Lower lobe of right lung (tissue), 2 donors: Measurements from ENCODE around the gene MUC5AC. TPM values are rescaled to one million over a fixed set of nuclear protein-coding genes. Genes with fewer than 3 reads are reported as not detected.

Source experiments
- ATAC-seq, 2 donors: fragments of 200-7000 bp; cut with Tn5 transposase; one replicate each; pipeline ENCODE4 v1.9.1; 2020 to 2022; ENCODE audit warnings: mild to moderate bottlenecking in 2 of 2, moderate library complexity in 2 of 2
- DNase-seq: peaks from one replicate; pipeline ENCODE4 v3.0.0-alpha.2; 2020
- H3K27ac ChIP-seq: fragments of 200-600 bp; one replicate; pipeline ENCODE4 v1.8.0; 2022
- H3K27me3 ChIP-seq: fragments of 200-600 bp; one replicate; pipeline ENCODE4 v1.8.0; 2022; ENCODE audit warnings: low read depth
- H3K36me3 ChIP-seq: fragments of 200-600 bp; one replicate; pipeline ENCODE4 v1.8.0; 2022; ENCODE audit warnings: mild to moderate bottlenecking
- H3K4me1 ChIP-seq: fragments of 200-600 bp; one replicate; pipeline ENCODE4 v1.8.0; 2022
- H3K4me3 ChIP-seq: fragments of 200-600 bp; one replicate; pipeline ENCODE4 v1.8.0; 2022; ENCODE audit warnings: mild to moderate bottlenecking
- H3K9me3 ChIP-seq: fragments of 200-600 bp; one replicate; pipeline ENCODE4 v1.8.0; 2022
- CTCF ChIP-seq: fragments of 200-600 bp; IDR thresholded peaks from one replicate; pipeline ENCODE4 v1.8.0; 2022; ENCODE audit warnings: antibody characterized with exemption, mild to moderate bottlenecking
- intact Hi-C: fragments of 100-400 bp; cut with DNase I; formaldehyde crosslinking; loops from one replicate; pipeline ENCODE4 v1.11.0; 2022
- total RNA-seq: library from RNA; stranded (reverse); fragmentation: NEBNext Ultra II Directional; extraction: Animal tissue kit (Norgen Biotek cat#: 25700); gene quantifications from one replicate; pipeline ENCODE4 v1.2.1, GENCODE V29; 2021
- donor health status: DM: no; HTN: yes; CAD: no; lungs with severe emphysema.

MUC5AC gene
- total RNA-seq, 1 donor from 2014 or later: 0.35 TPM

- no peaks in the 10 kb centered on the region for H3K9me3 ChIP-seq
- peak; percentile 44 for DNase-seq
- intact Hi-C loops: no loop called here
- no peak for ATAC-seq
- peaks cover 38% of the 10 kb centered on the region for H3K27me3 ChIP-seq
- no peak overlapping the region for H3K4me3 ChIP-seq
- no peak overlapping the region for H3K27ac ChIP-seq
- TF ChIP-seq CTCF: no peak
- no peaks in the 10 kb centered on the region for H3K36me3 ChIP-seq
- no peaks in the 10 kb centered on the region for H3K4me1 ChIP-seq
Observed at GRCh38 chr11:1194231-1194976, 36.7 kb downstream of the MUC5AC start.

GRCh38 chr11:1194977-1195681 lies 37.4 kb downstream of the MUC5AC start:
- peak; percentile 28 for DNase-seq
- H3K4me1 ChIP-seq: no peaks in the 10 kb centered on the region
- no peak for TF ChIP-seq CTCF
- no peaks in the 10 kb centered on the region for H3K36me3 ChIP-seq
- intact Hi-C loops: no loop called here
- H3K27ac ChIP-seq: no peak overlapping the region
- H3K27me3 ChIP-seq: peaks cover 45% of the 10 kb centered on the region
- H3K9me3 ChIP-seq: no peaks in the 10 kb centered on the region
- H3K4me3 ChIP-seq: no peak overlapping the region
- ATAC-seq: no peak

- DNase-seq (peak; percentile 41), ATAC-seq (no peak)
- Histone ChIP-seq H3K27me3 (peaks cover 47% of the 10 kb centered on the region), H3K27ac (no peak overlapping the region), H3K4me3 (no peak overlapping the region), H3K36me3 (no peaks in the 10 kb centered on the region), H3K4me1 (no peaks in the 10 kb centered on the region), H3K9me3 (no peaks in the 10 kb centered on the region)
- intact Hi-C loops: no loop called here
- no peak for TF ChIP-seq CTCF
Observed at GRCh38 chr11:1195682-1196515, 38.1 kb downstream of the MUC5AC start.

- intact Hi-C loops: no loop called here
Observed at GRCh38 chr11:1196516-1197391, 39.0 kb downstream of the MUC5AC start.

More at GRCh38 chr11:1196516-1197391, 39.0 kb downstream of the MUC5AC start:
- no peaks in the 10 kb centered on the region for H3K9me3 ChIP-seq
- no peaks in the 10 kb centered on the region for H3K4me1 ChIP-seq
- no peak overlapping the region for H3K4me3 ChIP-seq
- peak; percentile 36 for DNase-seq
- peak in 1 of 2 donors; percentile 11 for ATAC-seq
- no peak overlapping the region for H3K27ac ChIP-seq
- no peak for TF ChIP-seq CTCF
- H3K36me3 ChIP-seq: no peaks in the 10 kb centered on the region
- H3K27me3 ChIP-seq: peaks cover 50% of the 10 kb centered on the region
